PC-3 (cell line): Measurements from ENCODE around the gene ABCC2. TPM values are rescaled to one million over a fixed set of nuclear protein-coding genes. Genes with fewer than 3 reads are reported as not detected.

Experiments
- ATAC-seq: fragments of 200-7000 bp; cut with Tn5 transposase; 2 replicates; pipeline ENCODE4 v1.9.1; 2020; ENCODE audit warnings: mild to moderate bottlenecking, moderate library complexity
- BruUV-seq: library from RNA; stranded (reverse); fragments of 400-500 nt; replicated peaks from 2 replicates; lab custom pipeline; 2021; lab: Mats Ljungman, UMichigan
- CTCF ChIA-PET: fragments of 300-600 bp; sonication (Branson Sonifier 250); formaldehyde crosslinking; loops from one replicate; lab custom pipeline; 2022; ENCODE audit warnings: antibody characterized with exemption; lab: Charles Lee
- POLR2A ChIA-PET: fragments of 300-600 bp; sonication (Branson Sonifier 250); formaldehyde crosslinking; loops from one replicate; lab custom pipeline; 2022; ENCODE audit warnings: antibody characterized with exemption; ENCODE audit not compliant: unreplicated experiment; lab: Charles Lee
- DNase-seq: peaks from one replicate; pipeline ENCODE4 v3.0.0-alpha.2; 2015
- H2AFZ ChIP-seq: fragments of 300-600 bp; sonication (generic); 2 replicates; pipeline ENCODE4 v1.6.0; 2016; ENCODE audit warnings: antibody characterized with exemption, low read length
- H3F3A ChIP-seq: fragments of 300-600 bp; sonication (generic); one replicate; pipeline ENCODE4 v1.6.0; 2017; ENCODE audit warnings: antibody characterized with exemption, low read length, control low read depth, mild to moderate bottlenecking; ENCODE audit not compliant: unreplicated experiment
- H3K27ac ChIP-seq: fragments of 300-600 bp; sonication (generic); 2 replicates; pipeline ENCODE4 v1.5.1; 2016; ENCODE audit warnings: mild to moderate bottlenecking, low read length
- H3K27me3 ChIP-seq: fragments of 300-600 bp; sonication (generic); 2 replicates; pipeline ENCODE4 v1.6.1; 2016; ENCODE audit warnings: low read length, mixed read lengths
- H3K36me3 ChIP-seq: fragments of 300-600 bp; sonication (generic); 2 replicates; pipeline ENCODE4 v1.6.1; 2016; ENCODE audit warnings: low read depth, mixed run types, low read length, mixed read lengths
- H3K4me1 ChIP-seq: fragments of 300-600 bp; sonication (generic); 2 replicates; pipeline ENCODE4 v1.5.1; 2016; ENCODE audit warnings: low read length; ENCODE audit not compliant: insufficient read depth
- H3K4me2 ChIP-seq: fragments of 300-600 bp; sonication (generic); 2 replicates; pipeline ENCODE4 v1.6.0; 2016; ENCODE audit warnings: low read length
- H3K4me3 ChIP-seq: fragments of 300-600 bp; sonication (generic); 2 replicates; pipeline ENCODE4 v1.5.1; 2016; ENCODE audit warnings: mild to moderate bottlenecking, low read length, mixed read lengths
- H3K79me2 ChIP-seq: fragments of 300-600 bp; sonication (generic); 2 replicates; pipeline ENCODE4 v1.6.1; 2017; ENCODE audit warnings: low read length, mixed read lengths
- H3K9ac ChIP-seq: fragments of 300-600 bp; sonication (generic); 2 replicates; pipeline ENCODE4 v1.6.0; 2016; ENCODE audit warnings: mild to moderate bottlenecking, low read length
- H3K9me2 ChIP-seq: fragments of 300-600 bp; sonication (generic); replicated peaks from 2 replicates; pipeline ENCODE4 v1.6.1; 2016; ENCODE audit warnings: mixed run types, low read length, mixed read lengths
- H3K9me3 ChIP-seq: fragments of 300-600 bp; sonication (generic); 2 replicates; pipeline ENCODE4 v1.6.1; 2016; ENCODE audit warnings: low read length, mixed read lengths
- H4K20me1 ChIP-seq: fragments of 300-600 bp; sonication (generic); 2 replicates; pipeline ENCODE4 v1.6.1; 2016; ENCODE audit warnings: low read length, mixed read lengths
- CTCF ChIP-seq: fragments of 300-600 bp; sonication (generic); conservative IDR thresholded peaks from 2 replicates; pipeline ENCODE4 v1.5.1; 2017; ENCODE audit warnings: antibody characterized with exemption, low read depth, mild to moderate bottlenecking, low read length
- EZH2 ChIP-seq: fragments of 300-600 bp; sonication (generic); IDR thresholded peaks from one replicate; pipeline ENCODE4 v1.6.1; 2017; ENCODE audit warnings: antibody characterized with exemption, mild to moderate bottlenecking, low read length; ENCODE audit not compliant: unreplicated experiment
- EZH2phosphoT487 ChIP-seq: fragments of 300-600 bp; sonication (generic); IDR thresholded peaks from 2 replicates; pipeline ENCODE4 v1.6.1; 2018; ENCODE audit warnings: mild to moderate bottlenecking, antibody characterized with exemption, low read length, borderline replicate concordance
- intact Hi-C: fragments of 100-400 bp; cut with micrococcal nuclease; formaldehyde crosslinking; loops from 2 replicates; pipeline ENCODE4 v1.9.0; 2023
- total RNA-seq: library from RNA; depleted of rRNA; stranded (reverse); fragments of >200 nt; gene quantifications from 2 replicates; pipeline ENCODE4 v1.2.3, GENCODE V29; 2014

ABCC2 gene
- total RNA-seq, 1 experiment from 2014 or later, result 2.4 TPM

- Histone ChIP-seq H3K4me2 (no peak overlapping the region), H3K4me1 (peaks cover 3% of the 10 kb centered on the region; the same call in 1 of the 2 replicates), H3K36me3 (no peaks in the 10 kb centered on the region; the same call in 1 of the 2 replicates), H3F3A (no peaks in the 10 kb centered on the region), H3K4me3 (no peak overlapping the region), H3K27me3 (no peaks in the 10 kb centered on the region), H3K9me3 (no peaks in the 10 kb centered on the region), H2AFZ (no peak overlapping the region), H3K27ac (no peak overlapping the region), H3K79me2 (no peaks in the 10 kb centered on the region), H3K9ac (no peak overlapping the region), H4K20me1 (no peaks in the 10 kb centered on the region), H3K9me2 (no peaks in the 10 kb centered on the region)
- ATAC-seq (no peak), DNase-seq (no peak)
- BruUV-seq, result no TSS peak
- TF ChIP-seq CTCF (no peak), EZH2 (no peak), EZH2phosphoT487 (no peak)
- intact Hi-C loops, result no loop called here
- ChIA-PET POLR2A (no interaction called here), CTCF (no interaction called here)
Measured at GRCh38 chr10:99849057-99849456, 66.6 kb downstream of the ABCC2 start.

GRCh38 chr10:99849536-99849935 lies 67.1 kb downstream of the ABCC2 start:
- CTCF ChIA-PET, result no interaction called here
- H3F3A ChIP-seq, result no peaks in the 10 kb centered on the region
- DNase-seq (no peak), ATAC-seq (no peak)
- H3K79me2 ChIP-seq, result no peaks in the 10 kb centered on the region
- peaks cover 3% of the 10 kb centered on the region; the same call in 1 of the 2 replicates for H3K4me1 ChIP-seq
- TF ChIP-seq CTCF (no peak), EZH2phosphoT487 (no peak), EZH2 (no peak)
- no peak overlapping the region for H3K9ac ChIP-seq
- no peaks in the 10 kb centered on the region for H3K9me2 ChIP-seq
- intact Hi-C loops, result no loop called here
- no peak overlapping the region for H2AFZ ChIP-seq
- POLR2A ChIA-PET, result no interaction called here
- no peaks in the 10 kb centered on the region; the same call in 1 of the 2 replicates for H3K36me3 ChIP-seq
- no peak overlapping the region for H3K27ac ChIP-seq
- no peaks in the 10 kb centered on the region for H4K20me1 ChIP-seq
- H3K4me2 ChIP-seq, result no peak overlapping the region
- no peak overlapping the region for H3K4me3 ChIP-seq
- no TSS peak for BruUV-seq
- H3K9me3 ChIP-seq, result no peaks in the 10 kb centered on the region
- no peaks in the 10 kb centered on the region for H3K27me3 ChIP-seq

- Histone ChIP-seq H3K9me3 (no peaks in the 10 kb centered on the region), H3K4me3 (no peak overlapping the region), H3K27me3 (no peaks in the 10 kb centered on the region), H3K9me2 (no peaks in the 10 kb centered on the region), H3K36me3 (no peaks in the 10 kb centered on the region; the same call in 1 of the 2 replicates), H3K9ac (no peak overlapping the region), H3K79me2 (no peaks in the 10 kb centered on the region), H3K4me1 (peaks cover 3% of the 10 kb centered on the region; the same call in 1 of the 2 replicates), H3F3A (no peaks in the 10 kb centered on the region), H2AFZ (no peak overlapping the region), H4K20me1 (no peaks in the 10 kb centered on the region), H3K27ac (no peak overlapping the region), H3K4me2 (no peak overlapping the region)
- no peak for ATAC-seq
- intact Hi-C loops, result no loop called here
- ChIA-PET CTCF (no interaction called here), POLR2A (no interaction called here)
- no TSS peak for BruUV-seq
- DNase-seq, result no peak
- no peak for TF ChIP-seq EZH2phosphoT487
Measured at GRCh38 chr10:99850021-99850766, 67.8 kb downstream of the ABCC2 start.
